BLaER1 treated with 17β-estradiol and CSF1 and Interleukin-3, amounts not matched to agents 10 nM and 100 nM (cell line): Measurements from ENCODE around the gene COQ7.

Source experiments
- H3K27ac ChIP-seq, 11 experiments: shearing (Covaris generic); formaldehyde crosslinking; 2 replicates each; pipeline ENCODE4 v1.8.1; 2022
- H3K27me3 ChIP-seq, 11 experiments: shearing (Covaris generic); formaldehyde crosslinking; 2 replicates each; pipeline ENCODE4 v1.8.1; 2022
- H3K36me3 ChIP-seq, 11 experiments: shearing (Covaris generic); formaldehyde crosslinking; 2 replicates each; pipeline ENCODE4 v1.8.1; 2022
- H3K4me1 ChIP-seq, 10 experiments: shearing (Covaris generic); formaldehyde crosslinking; 2 replicates each; pipeline ENCODE4 v1.8.1; 2022
- H3K4me2 ChIP-seq, 11 experiments: shearing (Covaris generic); formaldehyde crosslinking; 2 replicates each; pipeline ENCODE4 v1.8.1; 2022
- H3K4me3 ChIP-seq, 10 experiments: shearing (Covaris generic); formaldehyde crosslinking; 2 replicates each; pipeline ENCODE4 v1.8.1; 2022
- H3K9ac ChIP-seq, 11 experiments: shearing (Covaris generic); formaldehyde crosslinking; 2 replicates each; pipeline ENCODE4 v1.8.1; 2022
- H3K9me3 ChIP-seq, 11 experiments: shearing (Covaris generic); formaldehyde crosslinking; replicated peaks in 1 of 11; 2 replicates each; pipeline ENCODE4 v1.8.1; 2022
- H4K20me1 ChIP-seq, 11 experiments: shearing (Covaris generic); formaldehyde crosslinking; 2 replicates each; pipeline ENCODE4 v1.8.1; 2022
- Cebpa-rat ChIP-seq, 11 experiments: shearing (Covaris generic); IDR thresholded peaks; 2 replicates each; pipeline ENCODE4 v1.8.1; 2022

Gene COQ7

GRCh38 chr16:19077879-19078278 lies 10.5 kb downstream of the COQ7 start:
- Histone ChIP-seq H3K4me3 (no peak overlapping the region), H3K27ac (no peak overlapping the region), H3K4me1 (peaks cover 14 to 24% (median 21%) of the 10 kb centered on the region in 10 experiments), H4K20me1 (no peaks in the 10 kb centered on the region), H3K27me3 (no peaks in the 10 kb centered on the region), H3K36me3 (peaks cover 62 to 92% (median 86%) of the 10 kb centered on the region in 11 experiments), H3K4me2 (no peak overlapping the region), H3K9me3 (peaks cover 10 to 31% (median 18%) of the 10 kb centered on the region in 11 experiments), H3K9ac (no peak overlapping the region)
- TF ChIP-seq Cebpa-rat (IDR thresholded peaks at IDR 0.05) = no peak

GRCh38 chr16:19083670-19084069 lies 16.3 kb downstream of the COQ7 start:
- no peak for TF ChIP-seq Cebpa-rat (IDR thresholded peaks at IDR 0.05)
- Histone ChIP-seq H3K27ac (no peak overlapping the region), H4K20me1 (no peaks in the 10 kb centered on the region), H3K4me2 (peak overlapping the region in 8 of 11 experiments; percentile 3 to 49 (median 32); a peak in 10 of 22 replicates), H3K9ac (no peak overlapping the region), H3K4me1 (peaks cover 10 to 38% (median 29%) of the 10 kb centered on the region in 10 experiments), H3K36me3 (peaks cover 16 to 37% (median 36%) of the 10 kb centered on the region in 11 experiments), H3K4me3 (no peak overlapping the region), H3K9me3 (peaks cover 9 to 25% (median 16%) of the 10 kb centered on the region in 11 experiments), H3K27me3 (peaks cover 0 to 8% (median 0%) of the 10 kb centered on the region in 11 experiments; a peak in 2 of 22 replicates)

- no peak overlapping the region for H3K4me3 ChIP-seq
- peaks cover 12 to 33% (median 31%) of the 10 kb centered on the region in 11 experiments for H3K36me3 ChIP-seq
- no peak for TF ChIP-seq Cebpa-rat (IDR thresholded peaks at IDR 0.05)
- no peak overlapping the region for H3K27ac ChIP-seq
- peak overlapping the region in 7 of 11 experiments; percentile 0 to 49 (median 35); a peak in 8 of 22 replicates for H3K4me2 ChIP-seq
- no peaks in the 10 kb centered on the region for H4K20me1 ChIP-seq
- H3K27me3 ChIP-seq = peaks cover 0 to 8% (median 0%) of the 10 kb centered on the region in 11 experiments; a peak in 2 of 22 replicates
- H3K4me1 ChIP-seq = peaks cover 10 to 38% (median 29%) of the 10 kb centered on the region in 10 experiments
- H3K9ac ChIP-seq = no peak overlapping the region
- peaks cover 9 to 25% (median 16%) of the 10 kb centered on the region in 11 experiments for H3K9me3 ChIP-seq
Observed at GRCh38 chr16:19084139-19084538, 16.7 kb downstream of the COQ7 start.

GRCh38 chr16:19084879-19085278 lies 17.5 kb downstream of the COQ7 start:
- Histone ChIP-seq H3K9me3 (peaks cover 9 to 21% (median 15%) of the 10 kb centered on the region in 11 experiments), H3K9ac (no peak overlapping the region), H3K36me3 (peaks cover 7 to 25% (median 23%) of the 10 kb centered on the region in 11 experiments), H3K27ac (no peak overlapping the region), H4K20me1 (no peaks in the 10 kb centered on the region), H3K4me2 (peak overlapping the region in 4 of 11 experiments; percentile 29 to 49 (median 41); a peak in 4 of 22 replicates), H3K4me3 (no peak overlapping the region), H3K27me3 (peaks cover 0 to 8% (median 0%) of the 10 kb centered on the region in 11 experiments; a peak in 2 of 22 replicates), H3K4me1 (peaks cover 10 to 42% (median 30%) of the 10 kb centered on the region in 10 experiments)
- no peak for TF ChIP-seq Cebpa-rat (IDR thresholded peaks at IDR 0.05)

GRCh38 chr16:19085679-19086200 lies 18.3 kb downstream of the COQ7 start:
- Histone ChIP-seq H4K20me1 (no peaks in the 10 kb centered on the region), H3K4me3 (peak overlapping the region in 3 of 10 experiments; percentile 32 to 48 (median 47); a peak in 4 of 20 replicates), H3K9me3 (peaks cover 7 to 20% (median 9%) of the 10 kb centered on the region in 11 experiments), H3K36me3 (peaks cover 7 to 18% (median 17%) of the 10 kb centered on the region in 11 experiments; a peak in 21 of 22 replicates), H3K4me1 (peaks cover 10 to 42% (median 30%) of the 10 kb centered on the region in 10 experiments), H3K4me2 (peak overlapping the region; percentile 64 to 93 (median 82)), H3K27ac (peak overlapping the region in 1 of 11 experiments; percentile 50; a peak in 3 of 22 replicates), H3K27me3 (peaks cover 0 to 8% (median 0%) of the 10 kb centered on the region in 11 experiments; a peak in 2 of 22 replicates), H3K9ac (peak overlapping the region in 6 of 11 experiments; percentile 46 to 68 (median 62); a peak in 10 of 22 replicates)
- TF ChIP-seq Cebpa-rat (IDR thresholded peaks at IDR 0.05) = no peak

GRCh38 chr16:19086322-19087199 lies 19.1 kb downstream of the COQ7 start:
- peak overlapping the region; percentile 11 to 60 (median 44); a peak in 17 of 20 replicates for H3K4me3 ChIP-seq
- no peaks in the 10 kb centered on the region for H4K20me1 ChIP-seq
- peaks cover 0 to 8% (median 0%) of the 10 kb centered on the region in 11 experiments; a peak in 2 of 22 replicates for H3K27me3 ChIP-seq
- peak overlapping the region; percentile 64 to 93 (median 82) for H3K4me2 ChIP-seq
- H3K9ac ChIP-seq = peak overlapping the region; percentile 44 to 68 (median 54); a peak in 19 of 22 replicates
- H3K36me3 ChIP-seq = peaks cover 7 to 10% (median 9%) of the 10 kb centered on the region in 11 experiments; a peak in 18 of 22 replicates
- peaks cover 10 to 42% (median 30%) of the 10 kb centered on the region in 10 experiments for H3K4me1 ChIP-seq
- TF ChIP-seq Cebpa-rat (IDR thresholded peaks at IDR 0.05) = no peak
- H3K9me3 ChIP-seq = peaks cover 0 to 20% (median 8%) of the 10 kb centered on the region in 11 experiments; a peak in 16 of 22 replicates
- H3K27ac ChIP-seq = peak overlapping the region in 6 of 11 experiments; percentile 10 to 59 (median 47); a peak in 9 of 22 replicates

GRCh38 chr16:19088341-19088916 lies 21.0 kb downstream of the COQ7 start:
- peaks cover 0 to 8% (median 0%) of the 10 kb centered on the region in 11 experiments; a peak in 2 of 22 replicates for H3K27me3 ChIP-seq
- H3K27ac ChIP-seq = no peak overlapping the region
- peak overlapping the region in 3 of 11 experiments; percentile 83 to 93 (median 92); a peak in 5 of 22 replicates for H3K4me2 ChIP-seq
- peaks cover 21 to 59% (median 35%) of the 10 kb centered on the region in 10 experiments for H3K4me1 ChIP-seq
- TF ChIP-seq Cebpa-rat (IDR thresholded peaks at IDR 0.05) = no peak
- no peaks in the 10 kb centered on the region for H4K20me1 ChIP-seq
- peaks cover 0 to 23% (median 11%) of the 10 kb centered on the region in 11 experiments; a peak in 16 of 22 replicates for H3K9me3 ChIP-seq
- peak overlapping the region in 2 of 10 experiments; percentile 47 to 48; a peak in 3 of 20 replicates for H3K4me3 ChIP-seq
- peak overlapping the region in 2 of 11 experiments; percentile 58 to 66; a peak in 1 of 22 replicates for H3K9ac ChIP-seq
- H3K36me3 ChIP-seq = no peaks in the 10 kb centered on the region

GRCh38 chr16:19089410-19089955 lies 22.1 kb downstream of the COQ7 start:
- no peak overlapping the region for H3K27ac ChIP-seq
- H3K4me3 ChIP-seq = no peak overlapping the region
- H3K27me3 ChIP-seq = peaks cover 0 to 8% (median 0%) of the 10 kb centered on the region in 11 experiments; a peak in 2 of 22 replicates
- H3K36me3 ChIP-seq = no peaks in the 10 kb centered on the region
- H3K9me3 ChIP-seq = peaks cover 2 to 23% (median 11%) of the 10 kb centered on the region in 11 experiments; a peak in 19 of 22 replicates
- TF ChIP-seq Cebpa-rat (IDR thresholded peaks at IDR 0.05) = no peak
- peak overlapping the region in 2 of 11 experiments; percentile 14 to 38; a peak in 3 of 22 replicates for H3K4me2 ChIP-seq
- peaks cover 11 to 61% (median 26%) of the 10 kb centered on the region in 10 experiments for H3K4me1 ChIP-seq
- no peak overlapping the region for H3K9ac ChIP-seq
- no peaks in the 10 kb centered on the region for H4K20me1 ChIP-seq
